ENCODE results near the gene COPG1. TPM values are rescaled to one million over a fixed set of nuclear protein-coding genes. Genes with fewer than 3 reads are reported as not detected.
"Not testable (repeated sequence)": the region's sequence is repeated elsewhere in the genome, so short reads cannot be mapped to it uniquely, and the experiment has no call there.

Gene COPG1, protein sequence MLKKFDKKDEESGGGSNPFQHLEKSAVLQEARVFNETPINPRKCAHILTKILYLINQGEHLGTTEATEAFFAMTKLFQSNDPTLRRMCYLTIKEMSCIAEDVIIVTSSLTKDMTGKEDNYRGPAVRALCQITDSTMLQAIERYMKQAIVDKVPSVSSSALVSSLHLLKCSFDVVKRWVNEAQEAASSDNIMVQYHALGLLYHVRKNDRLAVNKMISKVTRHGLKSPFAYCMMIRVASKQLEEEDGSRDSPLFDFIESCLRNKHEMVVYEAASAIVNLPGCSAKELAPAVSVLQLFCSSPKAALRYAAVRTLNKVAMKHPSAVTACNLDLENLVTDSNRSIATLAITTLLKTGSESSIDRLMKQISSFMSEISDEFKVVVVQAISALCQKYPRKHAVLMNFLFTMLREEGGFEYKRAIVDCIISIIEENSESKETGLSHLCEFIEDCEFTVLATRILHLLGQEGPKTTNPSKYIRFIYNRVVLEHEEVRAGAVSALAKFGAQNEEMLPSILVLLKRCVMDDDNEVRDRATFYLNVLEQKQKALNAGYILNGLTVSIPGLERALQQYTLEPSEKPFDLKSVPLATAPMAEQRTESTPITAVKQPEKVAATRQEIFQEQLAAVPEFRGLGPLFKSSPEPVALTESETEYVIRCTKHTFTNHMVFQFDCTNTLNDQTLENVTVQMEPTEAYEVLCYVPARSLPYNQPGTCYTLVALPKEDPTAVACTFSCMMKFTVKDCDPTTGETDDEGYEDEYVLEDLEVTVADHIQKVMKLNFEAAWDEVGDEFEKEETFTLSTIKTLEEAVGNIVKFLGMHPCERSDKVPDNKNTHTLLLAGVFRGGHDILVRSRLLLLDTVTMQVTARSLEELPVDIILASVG
- total RNA-seq, result 100 to 1,000 TPM; 139 to 143 TPM
- long read RNA-seq, donor 1, transcript COPG1-201 (24 exons, 3,078 nt), result major isoform, 60 of 87 reads
- long read RNA-seq, donor 1, partial matches to known transcripts, result 23 of 87 reads
- long read RNA-seq, donor 1, other reads (novel, unspliced or antisense), result 4 of 87 reads
- long read RNA-seq, donor 2, transcript COPG1-201 (24 exons, 3,078 nt), result major isoform, 83 of 151 reads
- long read RNA-seq, donor 2, partial matches to known transcripts, result 55 of 151 reads
- long read RNA-seq, donor 2, other reads (novel, unspliced or antisense), result 12 of 151 reads

DNA sequence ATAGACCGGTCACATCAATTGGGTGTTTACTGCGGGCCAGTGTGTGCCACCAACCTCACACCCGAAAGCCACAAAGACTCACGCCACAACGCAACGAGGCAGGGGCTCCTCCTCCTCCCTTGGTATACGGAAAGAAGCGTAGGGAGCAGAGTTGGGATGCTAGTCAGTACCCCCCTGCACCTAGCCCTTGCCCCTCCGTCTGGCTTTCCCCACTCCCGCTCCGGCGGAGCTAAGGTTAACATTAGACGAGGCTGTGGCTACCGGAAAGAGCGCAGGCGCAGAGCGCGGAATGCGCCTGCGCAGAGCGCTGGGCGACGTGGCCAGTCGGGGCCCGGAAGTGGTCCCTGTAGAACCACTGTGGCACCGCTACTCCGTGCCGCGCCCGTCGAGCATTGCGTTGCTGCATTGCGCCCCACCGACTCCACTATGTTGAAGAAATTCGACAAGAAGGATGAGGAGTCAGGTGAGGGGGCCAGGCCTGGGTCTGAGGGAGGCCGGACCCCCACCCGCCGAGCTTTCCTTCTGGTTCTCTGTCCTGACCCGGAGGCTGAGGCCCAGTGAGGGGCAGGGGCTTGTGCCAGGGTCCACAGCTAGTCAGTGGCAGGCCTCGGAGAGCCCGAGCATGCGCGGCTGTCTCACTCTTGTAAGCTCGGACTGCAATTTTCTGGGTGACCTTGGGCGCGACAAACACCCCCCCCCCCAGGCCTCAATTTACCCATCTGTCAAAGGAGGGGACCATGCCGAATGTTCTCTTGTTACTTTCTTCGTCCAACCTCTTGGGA is at the start of gene COPG1:
COPG1 (plus strand) TSS at position 323 of the 782 bp plus-strand sequence; CDS start at position 427, 104 bp downstream.
- intact Hi-C loops (cut with DNase I), result loop anchor here in 1 of 2 donors (5.0 kb wide), 1 partner anchor 67 kb away; the partner anchor contains the start of gene CNBP
- peak; percentile 95 for DNase-seq (ENCODE audit: low spot score)

DNA sequence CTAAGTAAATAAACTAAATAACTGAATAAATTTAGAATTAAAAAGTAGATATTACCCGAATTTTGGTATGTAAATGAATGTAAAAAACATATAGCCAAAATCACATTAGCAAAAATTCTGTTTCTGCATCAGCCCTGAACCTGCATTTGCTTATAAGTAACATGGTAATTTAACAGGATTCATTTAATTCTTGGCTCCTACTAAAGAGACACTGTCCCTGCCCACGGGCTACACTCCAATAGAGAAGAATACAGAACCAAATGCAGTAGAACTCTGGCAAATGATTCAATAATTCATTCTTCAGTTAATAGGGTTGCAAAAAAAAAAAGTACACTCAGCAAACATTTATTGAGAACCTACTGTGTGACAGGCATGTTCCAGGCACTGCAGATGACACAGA is 44.9 kb upstream of the COPG1 start:
- no peak for DNase-seq (ENCODE audit: low spot score)

DNA sequence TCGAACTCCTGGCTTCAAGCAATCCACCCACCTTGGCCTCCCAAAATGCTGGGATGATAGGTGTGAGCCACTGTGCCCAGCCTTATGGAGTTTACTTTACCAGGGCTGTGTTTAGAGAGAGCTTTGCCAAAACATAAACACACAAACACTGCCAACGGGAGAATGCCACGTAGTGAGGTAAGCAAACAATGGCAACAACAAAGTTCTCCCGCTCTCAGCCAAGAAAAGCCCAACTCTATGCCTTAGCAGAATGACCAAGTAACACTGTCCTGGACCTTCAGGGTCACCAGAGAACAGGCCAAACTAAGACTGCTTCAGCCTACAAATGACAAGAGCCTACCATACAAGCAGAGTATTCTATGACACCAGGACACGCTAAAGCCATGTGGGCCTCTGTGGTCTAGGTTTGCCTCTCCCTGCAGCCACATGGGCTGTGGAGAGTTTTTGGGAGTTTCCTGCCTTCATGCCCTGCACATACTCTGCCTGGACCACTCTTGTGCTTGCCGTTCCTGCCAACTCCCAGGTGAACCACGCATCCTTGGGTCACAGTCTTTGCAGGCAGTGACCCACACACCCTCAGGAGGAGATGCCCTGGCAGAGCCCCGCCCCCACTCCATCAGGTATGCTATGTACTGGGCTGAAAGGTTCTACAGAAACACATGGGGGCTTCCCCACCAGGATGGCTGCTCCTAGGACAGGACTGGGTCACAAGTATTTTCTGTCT is 44.1 kb upstream of the COPG1 start:
- DNase-seq (ENCODE audit: low spot score), result no peak
- intact Hi-C loops (cut with DNase I), result no loop called here

More for the DNA sequence above, 44.9 kb upstream of the COPG1 start:
- intact Hi-C loops (cut with DNase I), result no loop called here

DNA sequence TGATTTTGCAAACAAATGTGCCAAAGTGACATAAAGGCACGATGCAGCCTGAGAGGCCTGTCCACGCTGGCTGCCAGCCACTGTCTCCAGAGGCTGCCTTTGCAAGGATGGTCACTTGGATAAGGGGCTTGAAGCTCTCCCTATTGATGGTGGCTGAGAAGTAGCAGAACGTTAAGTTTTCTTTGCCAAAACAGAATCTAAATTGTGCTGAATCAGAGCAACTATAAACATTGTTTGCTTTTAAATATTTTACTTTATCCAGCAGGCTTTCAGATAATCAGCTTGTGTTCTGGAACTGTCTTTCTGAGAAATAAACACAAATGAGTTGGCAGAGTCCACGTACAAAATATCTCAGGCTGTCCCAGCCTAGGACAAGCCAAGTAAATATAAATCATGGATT is 41.9 kb upstream of the COPG1 start:
- DNase-seq (ENCODE audit: low spot score), result no peak
- intact Hi-C loops (cut with DNase I), result no loop called here

DNA sequence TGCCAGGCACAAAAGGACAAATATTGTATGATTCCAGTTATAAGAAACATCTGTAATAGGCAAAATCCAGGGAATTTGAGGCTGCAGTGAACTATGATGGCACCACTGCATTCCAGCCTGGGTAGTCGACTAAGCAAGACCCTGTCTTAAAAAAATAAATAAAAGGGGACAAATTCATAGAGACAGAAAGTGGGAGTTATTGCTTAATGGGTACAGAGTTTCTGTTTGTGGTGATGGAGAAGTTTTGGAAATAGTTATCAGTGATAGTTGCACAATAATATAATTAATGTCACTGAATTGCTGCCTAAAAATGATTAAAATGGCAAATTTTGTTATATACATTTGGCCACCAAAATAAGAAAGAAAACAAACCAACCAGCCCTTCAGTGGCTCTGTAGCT is 38.1 kb upstream of the COPG1 start:
- no peak for DNase-seq (ENCODE audit: low spot score)
- intact Hi-C loops (cut with DNase I), result no loop called here

DNA sequence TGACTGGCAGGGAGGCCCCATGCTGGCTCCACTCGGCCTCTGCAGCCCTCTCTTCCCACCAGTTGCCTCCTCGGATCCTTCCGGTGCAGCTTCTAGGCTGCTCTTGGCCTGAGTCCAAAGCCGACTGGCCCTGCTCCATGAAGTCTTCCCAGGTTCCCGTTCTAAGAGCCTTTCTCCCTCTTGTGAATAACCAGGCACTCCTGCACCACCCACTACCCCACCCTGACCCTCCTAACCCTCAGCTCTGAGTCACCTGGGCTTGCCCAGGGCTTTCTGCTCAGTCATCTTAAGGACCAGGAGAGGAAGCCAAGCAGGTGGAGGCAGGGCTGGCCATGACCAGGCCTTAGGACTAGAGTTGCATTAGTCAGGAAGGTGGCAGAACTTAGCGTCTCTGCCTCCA is 37.6 kb upstream of the COPG1 start:
- DNase-seq (ENCODE audit: low spot score), result peak; percentile 92
- intact Hi-C loops (cut with DNase I), result no loop called here

DNA sequence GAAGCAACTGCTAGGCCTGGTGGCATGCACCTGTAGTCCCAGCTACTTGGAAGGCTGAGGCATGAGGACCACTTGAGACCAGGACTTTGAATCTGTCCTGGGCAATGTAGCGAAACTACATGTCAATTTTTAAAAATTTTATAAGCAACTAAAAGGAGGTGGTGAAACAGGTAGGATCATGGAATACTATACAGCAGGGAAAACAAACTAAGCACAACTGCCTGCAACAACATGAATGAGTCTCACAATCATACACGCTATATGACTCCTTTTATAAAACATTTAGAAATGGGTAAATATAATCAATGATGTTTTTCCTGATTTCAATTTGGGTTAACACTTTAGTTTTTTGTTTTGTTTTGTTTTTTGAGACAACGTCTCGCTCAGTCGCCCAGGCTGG is 36.2 kb upstream of the COPG1 start:
- intact Hi-C loops (cut with DNase I), result no loop called here
- no peak for DNase-seq (ENCODE audit: low spot score)

DNA sequence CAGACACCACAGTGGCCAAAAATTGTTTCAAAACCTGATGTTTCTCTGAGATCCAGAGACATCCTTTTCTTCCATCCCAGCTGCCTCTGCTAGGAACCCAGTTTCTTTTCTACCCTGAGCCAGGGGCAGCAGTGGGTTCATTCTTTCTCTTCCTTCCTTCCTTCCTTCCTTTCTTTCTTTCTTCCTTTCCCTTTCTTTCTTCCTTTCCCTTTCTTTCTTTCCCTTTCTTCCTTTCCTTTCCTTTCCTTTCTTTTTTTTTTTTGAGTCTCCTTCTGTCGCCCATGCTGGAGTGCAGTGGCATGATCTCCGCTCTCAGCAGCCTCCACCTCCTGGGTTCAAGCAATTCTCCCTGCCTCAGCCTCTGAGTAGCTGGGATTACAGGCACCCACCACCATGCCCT is 30.7 kb upstream of the COPG1 start:
- intact Hi-C loops (cut with DNase I), result no loop called here
- no peak for DNase-seq (ENCODE audit: low spot score)

DNA sequence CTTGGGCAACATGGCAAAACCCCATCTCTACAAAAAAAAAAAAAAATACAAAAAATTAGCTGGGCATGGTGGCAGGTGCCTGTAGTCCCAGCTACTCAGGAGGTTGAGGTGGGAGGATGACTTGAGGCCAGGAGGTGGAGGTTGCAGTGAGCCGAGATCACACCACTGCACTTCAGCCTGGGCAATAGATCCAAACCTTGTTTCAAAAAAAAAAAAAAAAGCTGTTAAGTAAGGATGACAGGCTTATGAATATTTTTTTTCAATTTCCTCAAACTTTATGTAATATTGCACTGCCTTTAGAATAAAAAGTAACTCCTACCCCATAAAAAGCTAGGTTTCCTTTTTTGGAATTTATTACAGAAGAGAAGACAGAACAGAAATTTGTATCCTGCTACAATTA is 25.0 kb upstream of the COPG1 start:
- intact Hi-C loops (cut with DNase I); DNase-seq (ENCODE audit: low spot score): not testable (repeated sequence)

DNA sequence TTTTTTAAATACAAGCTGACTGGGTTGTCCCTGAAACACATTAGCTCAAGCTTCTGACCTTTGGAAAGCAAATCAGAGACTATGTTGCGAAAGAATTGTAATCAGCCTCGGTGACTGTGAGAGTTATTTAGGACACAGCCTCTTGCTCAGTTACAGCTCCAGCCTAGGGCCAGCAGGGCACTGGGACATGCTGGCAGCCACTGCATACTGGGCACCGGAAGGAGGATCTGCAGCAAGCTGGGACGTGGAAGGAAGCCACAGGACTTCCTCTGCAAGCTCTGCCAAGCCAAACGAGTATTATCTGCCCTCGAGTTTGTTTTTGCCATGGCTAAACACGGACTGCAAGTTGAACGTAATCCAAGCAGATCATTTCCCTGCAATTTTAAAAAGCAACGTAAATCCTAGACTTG is 24.4 kb upstream of the COPG1 start:
- DNase-seq (ENCODE audit: low spot score), result peak; percentile 91
- intact Hi-C loops (cut with DNase I), result no loop called here

DNA sequence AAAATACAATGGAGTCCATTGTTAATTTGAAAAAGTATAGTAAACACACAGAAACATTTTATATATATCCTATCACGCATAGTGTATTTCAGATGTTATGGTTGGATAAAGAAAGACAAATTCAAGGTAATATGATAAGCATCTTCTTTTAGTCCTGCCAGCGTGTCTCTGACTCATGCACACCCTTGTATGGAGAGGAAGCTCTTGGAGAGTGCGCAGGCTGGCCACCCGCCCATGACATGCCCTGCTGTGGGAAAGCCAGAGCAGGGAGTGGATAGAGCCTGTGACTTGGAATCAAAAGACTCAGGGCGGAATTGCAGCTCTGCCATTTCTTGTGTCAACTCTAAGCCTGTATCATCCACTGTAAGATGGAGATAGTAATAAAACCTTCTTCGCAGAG is 23.0 kb upstream of the COPG1 start:
- intact Hi-C loops (cut with DNase I), result no loop called here
- peak; percentile 96 for DNase-seq (ENCODE audit: low spot score)

DNA sequence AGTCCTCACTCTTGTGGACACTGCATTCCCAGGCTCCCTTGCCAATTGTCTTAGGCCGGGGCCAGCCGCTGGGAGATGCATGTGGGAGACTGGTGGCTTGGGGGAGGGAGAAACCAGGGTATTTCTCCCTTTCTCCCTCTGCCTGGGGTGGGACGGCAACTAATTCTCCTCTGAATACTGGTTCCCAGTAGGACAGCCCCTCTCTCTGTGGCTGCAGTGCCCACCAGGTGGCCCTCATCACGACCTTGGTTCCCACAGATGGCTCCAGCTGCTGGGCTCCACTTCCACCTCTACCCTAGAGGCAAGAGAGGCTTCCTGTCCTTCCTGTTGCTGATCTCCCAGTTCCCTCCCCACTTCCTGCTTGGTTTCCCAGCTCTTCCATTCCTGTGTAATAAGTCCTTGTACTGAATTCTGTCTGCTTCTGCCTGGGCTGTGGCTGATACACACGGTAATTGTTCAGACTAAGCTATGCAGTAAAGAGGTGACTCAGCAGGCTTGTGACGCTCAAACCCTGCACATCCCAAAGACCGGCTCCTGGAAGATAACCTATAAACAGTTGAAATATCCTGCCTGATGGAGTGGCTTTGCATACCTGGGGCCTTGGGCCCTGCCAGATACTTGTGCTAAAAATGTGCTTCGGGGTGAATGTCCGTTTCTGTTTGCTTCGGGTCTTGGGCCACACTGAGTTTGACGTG is 20.4 kb upstream of the COPG1 start:
- no peak for DNase-seq (ENCODE audit: low spot score)
- intact Hi-C loops (cut with DNase I), result no loop called here

DNA sequence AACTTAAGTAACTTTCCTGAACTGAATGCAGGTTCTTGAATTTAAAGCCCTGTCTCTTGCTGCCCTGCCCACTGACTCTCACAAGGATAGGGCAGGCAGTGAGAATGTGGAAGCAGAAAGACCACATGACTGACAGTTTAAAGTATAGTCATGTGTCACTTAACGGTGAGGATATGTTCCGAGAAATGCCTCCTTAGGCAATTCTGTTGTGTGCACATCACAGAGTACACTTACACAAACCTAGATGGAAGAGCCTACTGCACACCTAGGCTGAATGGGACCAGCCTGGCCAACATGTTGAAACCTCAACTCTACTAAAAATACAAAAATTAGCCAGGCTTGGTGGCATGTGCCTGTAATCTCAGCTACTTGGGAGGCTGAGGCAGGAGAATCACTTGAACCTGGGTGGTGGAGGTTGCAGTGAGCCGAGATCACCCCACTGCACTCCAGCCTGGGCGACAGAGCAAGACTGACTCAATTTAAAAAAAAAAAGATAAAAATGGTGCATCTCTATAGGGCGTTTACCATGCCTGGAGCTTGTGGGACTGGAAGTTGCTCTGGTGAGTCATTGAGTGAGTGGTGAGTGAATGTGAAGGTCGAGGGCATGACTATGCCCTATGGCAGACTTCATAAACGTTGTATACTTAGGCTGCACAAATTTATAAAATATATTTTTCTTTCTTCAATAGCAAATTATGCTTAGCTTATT is 18.9 kb upstream of the COPG1 start:
- intact Hi-C loops (cut with DNase I), result no loop called here
- DNase-seq (ENCODE audit: low spot score), result no peak

DNA sequence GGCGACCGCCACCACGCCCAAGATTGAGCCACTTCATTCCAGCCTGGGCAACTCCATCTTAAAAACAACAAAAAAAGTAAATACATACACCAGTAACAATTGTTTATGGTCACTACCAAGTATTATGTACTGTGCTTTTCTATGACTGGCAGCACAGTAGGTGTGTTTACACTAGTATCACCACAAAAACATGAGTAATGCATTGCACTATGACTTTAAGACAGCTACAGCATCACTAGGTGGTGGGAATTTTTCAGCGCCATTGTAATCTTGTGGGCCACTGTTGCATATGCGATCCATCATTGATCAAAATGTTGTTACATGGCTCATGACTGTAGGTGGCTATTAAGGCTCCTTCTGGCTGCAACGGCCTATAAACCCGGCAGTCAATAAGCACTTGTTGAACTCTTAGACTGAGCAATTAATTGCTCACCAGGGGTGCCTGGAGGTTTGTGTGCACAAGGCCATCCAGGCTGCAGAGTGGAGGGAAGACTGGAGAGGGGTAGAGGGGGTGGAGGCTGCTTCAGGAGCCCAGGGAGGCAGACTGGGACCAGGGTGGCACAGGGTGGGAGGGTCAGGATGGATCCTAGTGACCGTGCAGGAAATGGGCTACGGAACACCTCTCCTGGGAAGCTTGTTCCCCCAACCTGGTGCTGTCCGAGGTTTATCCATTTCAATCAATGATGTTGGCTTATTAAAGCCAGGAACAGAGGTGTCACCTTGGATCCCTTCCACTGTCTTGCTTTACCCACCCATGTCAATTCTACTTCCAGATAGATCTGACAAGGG is 17.9 kb upstream of the COPG1 start:
- intact Hi-C loops (cut with DNase I), result no loop called here
- no peak for DNase-seq (ENCODE audit: low spot score)

DNA sequence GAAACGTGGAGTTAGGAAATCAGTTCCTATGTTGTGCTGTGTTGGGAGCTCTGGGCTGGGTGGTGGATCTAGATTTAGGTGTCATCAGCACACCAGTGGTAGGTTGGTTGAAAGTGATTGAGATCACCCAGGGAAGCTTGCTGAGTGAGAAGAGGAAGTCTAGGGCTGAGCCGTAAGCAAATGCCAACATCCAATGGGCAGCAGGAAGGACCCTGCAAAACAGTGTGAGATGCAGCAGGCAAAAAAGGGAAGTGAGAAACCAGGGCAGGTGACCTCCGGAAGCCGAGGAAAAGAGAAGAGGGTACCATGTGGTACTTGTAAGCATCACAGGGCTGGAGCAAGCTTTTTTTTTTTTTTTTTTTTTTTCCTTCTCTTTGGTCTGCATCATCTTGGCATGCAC is 15.9 kb upstream of the COPG1 start:
- intact Hi-C loops (cut with DNase I), result no loop called here
- DNase-seq (ENCODE audit: low spot score), result peak; percentile 85

DNA sequence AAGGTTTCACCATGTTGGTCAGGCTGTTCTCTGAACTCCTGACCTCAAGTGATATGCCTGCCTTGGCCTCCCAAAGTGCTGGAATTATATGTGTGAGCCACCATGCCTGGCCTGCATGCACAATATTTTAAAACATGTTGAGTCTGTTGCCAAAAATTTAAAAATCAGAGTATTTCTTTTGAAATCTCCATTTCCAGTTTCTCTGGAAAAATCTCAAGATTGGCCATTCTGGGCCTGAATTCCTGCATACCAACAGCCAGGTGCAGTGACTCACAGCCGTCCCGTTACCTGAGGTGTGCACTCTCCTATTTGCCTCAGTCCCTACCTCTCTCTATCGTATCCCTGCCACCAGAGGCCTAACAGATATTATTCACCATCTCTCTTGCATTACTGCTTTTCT is 15.0 kb upstream of the COPG1 start:
- intact Hi-C loops (cut with DNase I), result no loop called here
- DNase-seq (ENCODE audit: low spot score), result no peak

All from posterior vena cava (tissue), 2 donors.